GM23248 (cell line): Measurements from ENCODE around the gene VEGFC.

ENCODE experiments used
- EZH2 ChIP-seq: fragments of 200-600 bp; sonication (generic); IDR thresholded peaks from 2 replicates; pipeline ENCODE4 v1.6.1; 2018; ENCODE audit warnings: antibody characterized with exemption, mild to moderate bottlenecking; ENCODE audit not compliant: insufficient read depth, poor library complexity, severe bottlenecking
- EZH2phosphoT487 ChIP-seq: fragments of 200-600 bp; sonication (generic); IDR thresholded peaks from 2 replicates; pipeline ENCODE4 v1.6.1; 2018; ENCODE audit warnings: antibody characterized with exemption, moderate library complexity, mild to moderate bottlenecking, low read depth; ENCODE audit not compliant: insufficient read depth

- TF ChIP-seq EZH2 (no peak), EZH2phosphoT487 (no peak)
Observed at GRCh38 chr4:176654565-176655216, 138.0 kb downstream of the VEGFC start.
